ENCODE results near the gene SLC25A42.
A peak's percentile ranks its signal among the peaks of the same experiment; 100 is the strongest.

DNA sequence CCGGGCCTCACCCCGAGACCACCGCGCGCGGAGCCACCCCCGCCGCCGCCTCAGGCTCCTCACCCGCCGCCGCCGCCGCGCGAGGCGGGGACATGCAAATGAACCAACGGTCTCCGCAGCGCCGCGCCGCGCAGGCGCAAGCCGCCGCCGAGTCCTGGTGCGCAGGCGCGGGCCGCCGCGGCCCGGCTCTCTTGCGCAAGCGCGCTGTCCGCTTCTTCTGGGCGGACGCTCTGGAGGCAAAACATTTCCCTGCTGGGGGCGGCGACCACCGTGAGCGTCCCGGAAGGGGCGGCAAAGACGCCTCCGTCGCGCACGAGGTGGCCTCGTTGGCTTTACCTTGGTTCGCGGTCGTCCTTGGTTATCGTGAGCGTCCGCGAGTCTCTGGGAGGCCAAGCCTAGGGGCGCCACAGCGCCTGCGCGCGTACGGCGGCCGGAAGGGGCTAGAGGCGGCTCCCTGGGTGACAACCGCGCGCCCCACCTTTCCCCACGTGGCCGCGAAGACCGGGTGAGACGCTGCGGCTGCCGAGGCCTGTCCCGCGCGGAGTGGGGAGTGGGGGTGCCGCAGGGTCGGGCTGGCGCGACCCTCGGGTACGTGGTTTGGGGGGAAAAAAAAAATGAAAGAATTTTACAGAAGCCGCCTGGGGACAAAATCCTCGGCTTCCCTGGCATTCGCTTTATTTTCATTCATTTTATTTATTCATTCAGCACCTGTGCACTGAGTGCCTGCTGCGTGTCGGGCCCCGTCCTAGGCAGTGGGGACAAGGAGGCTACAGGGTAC is 30.2 kb upstream of the SLC25A42 start, which contains the start of the genes ARMC6 and SUGP2:
- TF ChIP-seq, protein P1, sequence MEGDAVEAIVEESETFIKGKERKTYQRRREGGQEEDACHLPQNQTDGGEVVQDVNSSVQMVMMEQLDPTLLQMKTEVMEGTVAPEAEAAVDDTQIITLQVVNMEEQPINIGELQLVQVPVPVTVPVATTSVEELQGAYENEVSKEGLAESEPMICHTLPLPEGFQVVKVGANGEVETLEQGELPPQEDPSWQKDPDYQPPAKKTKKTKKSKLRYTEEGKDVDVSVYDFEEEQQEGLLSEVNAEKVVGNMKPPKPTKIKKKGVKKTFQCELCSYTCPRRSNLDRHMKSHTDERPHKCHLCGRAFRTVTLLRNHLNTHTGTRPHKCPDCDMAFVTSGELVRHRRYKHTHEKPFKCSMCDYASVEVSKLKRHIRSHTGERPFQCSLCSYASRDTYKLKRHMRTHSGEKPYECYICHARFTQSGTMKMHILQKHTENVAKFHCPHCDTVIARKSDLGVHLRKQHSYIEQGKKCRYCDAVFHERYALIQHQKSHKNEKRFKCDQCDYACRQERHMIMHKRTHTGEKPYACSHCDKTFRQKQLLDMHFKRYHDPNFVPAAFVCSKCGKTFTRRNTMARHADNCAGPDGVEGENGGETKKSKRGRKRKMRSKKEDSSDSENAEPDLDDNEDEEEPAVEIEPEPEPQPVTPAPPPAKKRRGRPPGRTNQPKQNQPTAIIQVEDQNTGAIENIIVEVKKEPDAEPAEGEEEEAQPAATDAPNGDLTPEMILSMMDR (IDR thresholded peaks at IDR 0.05) = peak in 2 of 3 experiments; percentile 18 to 37
- no peak for TF ChIP-seq POLR2A (IDR thresholded peaks at IDR 0.05)
